ENCODE measurements around the gene CSNK1A1L.

DNA sequence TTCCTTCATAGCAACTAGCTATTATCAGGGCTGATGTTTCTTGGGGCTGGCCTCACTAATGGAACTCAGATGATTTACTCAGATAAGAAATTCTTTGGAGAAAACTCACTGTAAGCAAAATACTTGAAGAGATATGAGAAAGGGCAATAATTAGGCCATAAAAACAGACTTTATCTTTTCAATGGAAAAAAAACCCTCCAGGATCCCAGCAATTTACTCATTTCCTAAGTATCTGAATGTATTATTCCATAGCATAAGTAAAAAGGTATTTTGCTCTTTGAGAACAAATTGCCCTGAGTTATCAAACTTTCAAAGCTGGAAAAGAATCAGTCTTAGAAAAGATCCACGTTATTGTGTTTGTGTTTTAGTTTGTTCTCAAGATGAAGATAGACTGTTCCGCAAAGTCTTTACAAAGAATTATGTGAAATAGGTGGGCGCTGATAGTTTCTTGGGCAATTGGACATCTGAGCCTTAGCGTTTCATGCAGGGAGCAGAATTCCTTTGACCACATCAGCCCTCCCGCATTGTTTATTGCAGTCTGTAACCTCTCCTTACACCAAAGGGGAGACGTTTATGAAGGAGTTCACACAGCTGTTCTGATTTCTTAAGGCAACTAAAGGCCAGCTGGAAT lies 29.1 kb upstream of the CSNK1A1L start:
- TF ChIP-seq, protein P1, sequence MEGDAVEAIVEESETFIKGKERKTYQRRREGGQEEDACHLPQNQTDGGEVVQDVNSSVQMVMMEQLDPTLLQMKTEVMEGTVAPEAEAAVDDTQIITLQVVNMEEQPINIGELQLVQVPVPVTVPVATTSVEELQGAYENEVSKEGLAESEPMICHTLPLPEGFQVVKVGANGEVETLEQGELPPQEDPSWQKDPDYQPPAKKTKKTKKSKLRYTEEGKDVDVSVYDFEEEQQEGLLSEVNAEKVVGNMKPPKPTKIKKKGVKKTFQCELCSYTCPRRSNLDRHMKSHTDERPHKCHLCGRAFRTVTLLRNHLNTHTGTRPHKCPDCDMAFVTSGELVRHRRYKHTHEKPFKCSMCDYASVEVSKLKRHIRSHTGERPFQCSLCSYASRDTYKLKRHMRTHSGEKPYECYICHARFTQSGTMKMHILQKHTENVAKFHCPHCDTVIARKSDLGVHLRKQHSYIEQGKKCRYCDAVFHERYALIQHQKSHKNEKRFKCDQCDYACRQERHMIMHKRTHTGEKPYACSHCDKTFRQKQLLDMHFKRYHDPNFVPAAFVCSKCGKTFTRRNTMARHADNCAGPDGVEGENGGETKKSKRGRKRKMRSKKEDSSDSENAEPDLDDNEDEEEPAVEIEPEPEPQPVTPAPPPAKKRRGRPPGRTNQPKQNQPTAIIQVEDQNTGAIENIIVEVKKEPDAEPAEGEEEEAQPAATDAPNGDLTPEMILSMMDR (IDR thresholded peaks at IDR 0.05) = no peak
- no peak for TF ChIP-seq POLR2AphosphoS5 (IDR thresholded peaks at IDR 0.05; ENCODE audit: low read depth, low read length)
- TF ChIP-seq, protein P2, sequence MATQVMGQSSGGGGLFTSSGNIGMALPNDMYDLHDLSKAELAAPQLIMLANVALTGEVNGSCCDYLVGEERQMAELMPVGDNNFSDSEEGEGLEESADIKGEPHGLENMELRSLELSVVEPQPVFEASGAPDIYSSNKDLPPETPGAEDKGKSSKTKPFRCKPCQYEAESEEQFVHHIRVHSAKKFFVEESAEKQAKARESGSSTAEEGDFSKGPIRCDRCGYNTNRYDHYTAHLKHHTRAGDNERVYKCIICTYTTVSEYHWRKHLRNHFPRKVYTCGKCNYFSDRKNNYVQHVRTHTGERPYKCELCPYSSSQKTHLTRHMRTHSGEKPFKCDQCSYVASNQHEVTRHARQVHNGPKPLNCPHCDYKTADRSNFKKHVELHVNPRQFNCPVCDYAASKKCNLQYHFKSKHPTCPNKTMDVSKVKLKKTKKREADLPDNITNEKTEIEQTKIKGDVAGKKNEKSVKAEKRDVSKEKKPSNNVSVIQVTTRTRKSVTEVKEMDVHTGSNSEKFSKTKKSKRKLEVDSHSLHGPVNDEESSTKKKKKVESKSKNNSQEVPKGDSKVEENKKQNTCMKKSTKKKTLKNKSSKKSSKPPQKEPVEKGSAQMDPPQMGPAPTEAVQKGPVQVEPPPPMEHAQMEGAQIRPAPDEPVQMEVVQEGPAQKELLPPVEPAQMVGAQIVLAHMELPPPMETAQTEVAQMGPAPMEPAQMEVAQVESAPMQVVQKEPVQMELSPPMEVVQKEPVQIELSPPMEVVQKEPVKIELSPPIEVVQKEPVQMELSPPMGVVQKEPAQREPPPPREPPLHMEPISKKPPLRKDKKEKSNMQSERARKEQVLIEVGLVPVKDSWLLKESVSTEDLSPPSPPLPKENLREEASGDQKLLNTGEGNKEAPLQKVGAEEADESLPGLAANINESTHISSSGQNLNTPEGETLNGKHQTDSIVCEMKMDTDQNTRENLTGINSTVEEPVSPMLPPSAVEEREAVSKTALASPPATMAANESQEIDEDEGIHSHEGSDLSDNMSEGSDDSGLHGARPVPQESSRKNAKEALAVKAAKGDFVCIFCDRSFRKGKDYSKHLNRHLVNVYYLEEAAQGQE (IDR thresholded peaks at IDR 0.05; ENCODE audit: insufficient read depth in 1 of 2, low read depth in 2 of 2, low read length in 1 of 2) = no peak
